NCI-H1048 (cell line): ENCODE data around the gene NOD2.

Experiments used
- DNase-seq: peaks from one replicate; lab custom pipeline; 2025; lab: John Stamatoyannopoulos, UW

NOD2 gene

DNA sequence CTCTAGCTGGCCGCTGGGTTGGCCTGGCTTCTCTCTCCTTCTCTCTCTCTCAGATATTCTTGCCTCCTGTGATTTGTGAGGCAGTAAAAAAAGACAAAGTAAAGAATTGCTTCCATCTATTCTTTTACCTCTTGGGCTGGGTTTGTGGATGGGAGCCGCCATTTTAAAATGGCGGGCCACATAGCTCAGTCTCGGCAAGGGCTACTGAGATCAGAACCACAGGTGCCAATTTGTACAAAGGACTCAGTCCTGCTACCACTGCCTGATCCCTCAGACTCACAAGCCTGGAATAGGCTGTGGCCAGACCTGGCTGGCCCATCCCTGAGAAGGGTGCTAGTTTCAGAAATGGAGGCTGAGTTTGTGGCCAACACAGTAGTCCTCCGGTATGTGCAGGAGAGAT is 24.1 kb downstream of the NOD2 start:
- no peak for DNase-seq

DNA sequence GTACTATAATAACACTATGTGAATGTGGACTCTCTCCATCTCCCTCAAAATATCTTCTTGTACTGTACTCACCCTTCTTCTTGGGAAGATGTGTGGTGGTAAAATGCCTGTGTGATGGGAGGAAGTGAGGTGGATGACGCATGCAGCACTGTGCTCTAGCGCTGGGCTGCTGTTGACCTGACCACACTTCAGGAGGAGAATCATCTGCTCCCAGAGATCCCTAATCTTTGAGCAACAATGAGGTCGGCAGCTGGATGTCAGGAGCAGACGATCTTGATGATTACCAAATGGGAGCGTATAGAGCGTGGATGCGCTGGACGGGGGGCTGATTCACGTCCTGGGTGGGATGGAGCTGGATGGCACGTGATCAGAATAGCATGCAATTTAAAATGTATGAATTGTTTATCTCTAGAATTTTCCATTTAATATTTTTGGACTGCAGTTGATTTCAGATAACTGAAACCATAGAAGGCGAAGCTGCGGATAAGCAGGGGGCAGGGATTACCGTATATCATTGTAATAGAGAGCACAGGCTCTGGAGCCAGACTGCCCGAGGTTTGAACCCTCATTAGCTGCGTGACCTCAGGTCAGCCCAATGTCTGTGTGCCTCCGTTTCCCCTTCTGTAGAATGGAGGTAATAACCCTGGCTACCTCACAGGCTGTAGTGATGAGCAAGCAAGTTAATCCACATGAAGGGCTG is 24.8 kb downstream of the NOD2 start:
- no peak for DNase-seq

- no peak for DNase-seq
These were observed 25.5 kb downstream of the NOD2 start for GRCh38 chr16:50718761-50719400.

DNA sequence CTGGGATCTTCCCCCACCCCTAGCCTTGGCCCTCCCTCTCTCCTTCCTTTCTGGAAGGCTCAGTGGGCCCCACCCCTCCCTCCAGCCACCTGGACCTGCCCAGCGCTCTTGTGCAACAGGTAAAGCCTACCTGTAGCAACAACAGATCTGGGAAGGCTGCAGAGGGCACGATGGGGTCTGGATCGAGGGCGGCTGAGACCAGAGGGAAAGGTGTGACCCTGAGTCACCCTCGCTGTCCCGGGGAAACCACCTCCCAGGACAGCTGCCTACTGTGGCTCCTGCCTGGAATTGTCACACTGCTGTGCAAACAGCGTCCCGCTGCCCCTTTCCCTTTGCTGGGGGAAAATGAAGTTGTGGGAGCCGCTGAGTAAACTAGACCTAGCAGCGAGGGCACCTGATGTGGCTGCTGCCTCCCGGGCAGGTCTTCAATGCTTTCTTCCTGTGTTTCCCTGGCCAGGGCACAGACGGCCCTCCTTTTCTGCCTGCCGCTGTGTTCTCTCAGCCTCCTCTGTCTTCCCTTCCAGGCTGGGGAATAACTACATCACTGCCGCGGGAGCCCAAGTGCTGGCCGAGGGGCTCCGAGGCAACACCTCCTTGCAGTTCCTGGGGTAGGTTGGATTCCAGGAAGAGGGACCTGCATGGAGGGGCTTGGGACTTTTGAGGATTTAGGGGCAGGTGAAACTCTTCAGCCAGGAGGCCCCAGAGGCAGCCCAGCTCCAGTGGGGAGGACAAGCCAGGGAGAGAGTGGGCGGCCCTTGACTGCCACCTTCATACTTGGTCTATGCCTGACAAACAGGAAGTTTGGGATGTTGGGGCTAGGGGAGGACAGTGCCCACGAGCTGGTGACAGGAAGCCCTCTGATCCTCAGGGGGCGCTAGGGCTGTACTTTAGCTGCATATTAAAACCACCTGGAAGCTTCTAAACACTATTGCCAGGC is 26.3 kb downstream of the NOD2 start:
- no peak for DNase-seq

DNA sequence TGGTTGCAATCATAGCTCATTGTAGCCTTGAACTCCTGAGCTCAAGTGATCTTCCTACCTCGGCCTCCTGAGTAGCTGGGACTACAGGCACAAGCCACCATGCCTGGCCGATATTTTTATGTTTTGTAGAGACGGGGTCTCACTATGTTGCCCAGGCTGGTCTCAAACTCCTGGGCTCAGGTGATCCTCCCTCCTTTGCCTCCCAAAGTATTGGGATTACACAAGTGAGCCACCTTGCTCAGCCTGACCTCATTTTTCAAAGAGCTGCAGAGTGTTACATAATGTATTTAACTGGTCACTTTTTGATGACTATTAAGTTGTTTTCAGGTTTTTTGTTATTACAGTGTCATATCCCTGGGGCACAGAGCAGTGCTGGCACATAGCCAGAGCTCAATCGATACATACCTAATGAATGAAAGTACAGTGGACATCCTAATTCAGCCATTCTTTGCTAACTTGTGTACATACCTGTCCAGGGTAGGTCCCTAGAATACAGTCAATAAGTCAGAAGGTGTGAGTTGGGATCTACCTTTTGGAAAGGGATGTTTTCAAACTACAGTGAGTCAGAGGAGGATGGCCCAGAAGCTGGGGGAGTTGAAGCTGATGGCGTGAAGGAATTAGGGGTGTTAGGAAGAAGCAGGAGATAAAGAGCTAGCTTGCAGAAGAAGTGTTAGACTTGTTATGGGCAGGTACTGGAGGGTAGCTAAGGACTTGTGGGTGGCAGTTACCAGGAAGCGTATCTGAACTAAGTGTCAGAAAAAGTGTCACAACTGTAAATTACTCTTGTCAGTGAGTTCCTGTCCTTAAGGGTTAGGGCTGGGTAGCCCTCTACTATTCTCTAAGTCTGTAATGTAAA is 28.4 kb downstream of the NOD2 start:
- DNase-seq: no peak

GRCh38 chr16:50722405-50722737 is 29.0 kb downstream of the NOD2 start:
- no peak for DNase-seq

DNA sequence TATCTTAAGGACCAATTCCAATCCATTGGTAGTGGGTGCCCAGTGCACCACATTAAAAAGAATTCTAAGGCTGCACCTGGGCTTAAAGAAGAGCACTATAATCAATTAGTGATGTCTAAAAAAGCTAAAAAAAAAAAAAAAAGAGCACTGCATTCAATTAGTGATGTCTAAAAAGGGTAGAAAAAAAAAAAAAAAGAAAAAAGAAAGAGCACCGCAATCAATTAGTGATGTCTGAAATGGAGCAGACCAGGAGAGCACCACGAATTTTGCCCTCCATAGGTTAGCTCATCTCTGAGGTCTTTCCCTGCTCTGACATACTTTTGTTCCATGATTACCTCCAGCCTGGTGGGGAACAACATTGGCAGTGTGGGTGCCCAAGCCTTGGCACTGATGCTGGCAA is 29.6 kb downstream of the NOD2 start:
- DNase-seq: no peak

- DNase-seq: no peak
These were observed 30.9 kb downstream of the NOD2 start for GRCh38 chr16:50724306-50724705.

DNA sequence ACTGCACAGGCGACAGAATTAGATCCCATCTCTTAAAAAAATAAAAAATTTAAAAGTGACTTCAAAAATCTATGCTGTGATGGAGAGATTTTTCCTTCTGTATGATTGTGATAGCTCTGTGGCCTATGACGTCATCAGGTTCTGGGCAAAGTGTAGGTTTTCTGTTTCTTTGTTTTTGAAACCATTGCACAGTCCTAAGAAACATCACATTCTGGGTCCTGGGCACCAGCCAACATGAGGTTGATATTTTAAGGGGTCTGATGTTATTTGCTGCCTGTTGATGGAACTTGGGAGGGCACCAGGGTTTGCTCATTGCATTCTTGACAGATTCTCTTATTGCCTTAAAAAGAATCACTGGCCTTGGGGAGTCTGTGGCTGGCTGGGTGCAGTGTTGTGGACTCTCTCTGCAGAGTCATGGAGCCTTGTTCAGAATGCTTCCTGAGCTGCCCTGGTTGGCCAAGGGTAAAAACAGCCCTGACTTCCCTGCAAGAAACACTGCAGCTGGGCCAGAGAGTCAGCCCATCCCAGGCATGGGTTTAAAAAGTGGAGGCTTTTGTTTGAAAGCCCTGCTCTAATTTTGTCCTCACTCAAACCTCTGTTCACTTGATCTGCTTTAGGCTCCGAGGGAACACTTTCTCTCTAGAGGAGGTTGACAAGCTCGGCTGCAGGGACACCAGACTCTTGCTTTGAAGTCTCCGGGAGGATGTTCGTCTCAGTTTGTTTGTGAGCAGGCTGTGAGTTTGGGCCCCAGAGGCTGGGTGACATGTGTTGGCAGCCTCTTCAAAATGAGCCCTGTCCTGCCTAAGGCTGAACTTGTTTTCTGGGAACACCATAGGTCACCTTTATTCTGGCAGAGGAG is 38.0 kb downstream of the NOD2 start:
- no peak for DNase-seq

GRCh38 chr16:50731989-50732832 is 38.8 kb downstream of the NOD2 start:
- no peak for DNase-seq

GRCh38 chr16:50733468-50733867 is 40.1 kb downstream of the NOD2 start:
- no peak for DNase-seq

- no peak for DNase-seq
These were observed 42.3 kb downstream of the NOD2 start for GRCh38 chr16:50735629-50736122.

DNA sequence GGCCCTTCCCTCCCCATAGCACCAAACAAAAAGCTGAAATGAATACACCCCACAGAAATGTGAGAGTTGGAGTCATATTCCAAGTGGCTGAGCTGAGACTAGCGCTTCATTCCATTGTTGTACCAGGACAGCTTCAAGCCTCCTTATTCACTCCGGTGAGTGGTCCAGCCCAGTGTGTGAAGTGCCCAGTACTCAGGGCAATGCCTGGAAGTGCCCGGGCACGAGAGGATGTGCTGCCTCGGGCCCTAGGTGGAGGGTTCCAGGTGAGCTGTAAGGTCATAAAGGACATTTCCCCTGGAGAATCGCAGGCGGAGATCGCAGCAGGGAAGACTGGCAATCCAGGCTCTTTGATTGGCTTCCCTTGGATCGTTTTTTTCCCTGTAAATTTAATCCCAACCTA is 43.0 kb downstream of the NOD2 start:
- no peak for DNase-seq

- no peak for DNase-seq
These were observed 44.1 kb downstream of the NOD2 start for GRCh38 chr16:50737420-50737959.

DNA sequence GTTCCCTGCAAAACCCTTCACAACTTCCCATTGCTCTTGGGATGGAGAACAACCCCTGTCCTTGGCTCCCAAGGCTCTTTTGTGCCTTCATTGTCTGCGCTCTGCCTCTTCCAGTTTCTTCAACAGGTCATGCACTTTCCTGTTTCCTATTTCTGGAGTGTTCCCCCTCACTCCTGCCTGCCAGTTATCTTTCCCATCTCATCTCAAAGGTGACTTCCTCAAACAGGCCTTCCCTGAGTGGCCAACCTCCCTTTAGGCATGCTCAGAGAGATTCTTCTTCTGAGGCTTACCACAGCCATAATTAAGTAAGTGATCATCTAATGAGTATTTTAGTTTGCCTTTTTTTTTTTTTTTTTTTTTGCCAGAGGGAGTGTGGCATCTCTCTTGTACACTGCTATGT is 45.6 kb downstream of the NOD2 start:
- no peak for DNase-seq

- DNase-seq: no peak
These were observed 47.3 kb downstream of the NOD2 start for GRCh38 chr16:50740736-50741135.

GRCh38 chr16:50741225-50741780 is 47.9 kb downstream of the NOD2 start:
- DNase-seq: no peak

DNA sequence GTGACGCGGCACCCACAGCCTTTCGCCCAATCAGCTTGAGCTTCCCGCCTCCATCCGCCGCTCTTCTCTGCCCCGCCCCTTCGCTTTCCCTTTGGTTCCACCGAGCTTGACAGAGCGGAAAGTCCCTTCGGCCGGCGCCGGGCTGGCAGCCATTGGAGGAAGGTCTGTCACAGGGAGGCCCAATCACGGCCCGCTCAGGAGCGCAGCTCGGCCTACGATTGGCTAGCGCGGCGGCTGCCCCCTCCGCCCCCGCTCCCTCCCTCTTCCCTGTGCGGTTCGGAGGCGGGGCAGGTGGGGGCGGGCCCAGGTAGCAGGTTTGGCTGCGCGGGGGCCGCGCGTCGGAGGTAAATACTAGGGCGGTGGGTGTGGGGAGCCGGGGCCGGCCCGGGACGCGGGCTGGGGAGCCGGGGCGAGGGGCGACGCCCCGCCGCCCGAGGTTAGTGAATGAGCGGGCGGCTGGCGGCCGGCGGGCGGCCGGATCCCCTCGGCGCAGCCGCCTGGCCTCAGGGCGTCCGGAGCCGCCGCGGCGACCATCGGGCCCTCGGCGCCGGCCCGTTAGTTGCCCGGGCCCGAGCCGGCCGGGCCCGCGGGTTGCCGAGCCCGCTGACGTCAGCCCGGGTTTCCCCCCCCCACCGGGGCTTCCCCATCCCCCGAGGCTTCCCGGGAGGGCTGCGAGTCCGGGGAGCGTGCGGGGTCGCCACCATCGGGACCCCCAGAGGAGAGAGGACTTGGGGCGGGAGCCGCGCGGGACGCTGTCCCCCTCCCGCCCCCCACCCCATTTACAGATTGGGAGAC is 48.6 kb downstream of the NOD2 start, which contains the start of gene CYLD:
Gene CYLD (plus strand): TSS at position 306 of the 795 bp plus-strand sequence. CDS start 7,613 bp downstream, outside the sequence.
- DNase-seq: peak; percentile 83
